Measurements from ENCODE around the gene SARDH.

DNA sequence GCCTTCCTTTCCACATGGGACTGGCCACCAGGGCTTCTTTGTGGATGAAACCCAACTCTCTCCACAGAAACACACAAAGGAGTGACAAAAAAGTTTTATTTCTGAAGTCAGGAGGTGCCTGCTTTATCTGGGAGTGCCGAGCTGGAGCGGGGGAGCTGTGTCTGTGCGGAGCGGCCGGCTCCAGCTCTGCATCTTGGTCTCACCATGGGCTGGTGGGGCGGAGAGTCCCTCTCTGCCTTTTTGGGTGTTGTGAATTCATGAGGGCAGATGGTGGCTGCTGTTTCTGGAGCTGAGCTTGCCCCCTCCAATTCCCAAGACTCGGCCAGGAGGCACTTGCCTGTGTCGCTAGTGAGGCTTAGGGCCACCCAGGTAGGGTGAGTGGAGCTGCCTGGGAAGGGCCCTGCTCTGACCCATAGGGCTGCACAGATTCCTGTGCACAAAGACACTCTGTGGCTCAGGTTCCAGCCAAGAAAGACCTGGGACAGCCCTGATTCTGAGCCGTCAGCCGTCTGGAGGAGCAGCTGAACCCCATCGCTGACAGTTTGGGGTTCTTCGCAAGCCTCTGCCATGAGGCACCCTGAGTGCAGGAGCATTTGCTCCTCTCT, 100.6 kb downstream of the SARDH start:
- TF ChIP-seq, protein P1, sequence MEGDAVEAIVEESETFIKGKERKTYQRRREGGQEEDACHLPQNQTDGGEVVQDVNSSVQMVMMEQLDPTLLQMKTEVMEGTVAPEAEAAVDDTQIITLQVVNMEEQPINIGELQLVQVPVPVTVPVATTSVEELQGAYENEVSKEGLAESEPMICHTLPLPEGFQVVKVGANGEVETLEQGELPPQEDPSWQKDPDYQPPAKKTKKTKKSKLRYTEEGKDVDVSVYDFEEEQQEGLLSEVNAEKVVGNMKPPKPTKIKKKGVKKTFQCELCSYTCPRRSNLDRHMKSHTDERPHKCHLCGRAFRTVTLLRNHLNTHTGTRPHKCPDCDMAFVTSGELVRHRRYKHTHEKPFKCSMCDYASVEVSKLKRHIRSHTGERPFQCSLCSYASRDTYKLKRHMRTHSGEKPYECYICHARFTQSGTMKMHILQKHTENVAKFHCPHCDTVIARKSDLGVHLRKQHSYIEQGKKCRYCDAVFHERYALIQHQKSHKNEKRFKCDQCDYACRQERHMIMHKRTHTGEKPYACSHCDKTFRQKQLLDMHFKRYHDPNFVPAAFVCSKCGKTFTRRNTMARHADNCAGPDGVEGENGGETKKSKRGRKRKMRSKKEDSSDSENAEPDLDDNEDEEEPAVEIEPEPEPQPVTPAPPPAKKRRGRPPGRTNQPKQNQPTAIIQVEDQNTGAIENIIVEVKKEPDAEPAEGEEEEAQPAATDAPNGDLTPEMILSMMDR (IDR thresholded peaks at IDR 0.05), result no peak
- TF ChIP-seq POLR2A (IDR thresholded peaks at IDR 0.05) (no peak), EP300 (IDR thresholded peaks at IDR 0.05) (no peak)
